Activated naive CD4-positive, alpha-beta T cell treated with Interleukin-2 at 50 U/mL for 16 hours (primary cell): ENCODE measurements around the gene MCF2L.
"Not testable (repeated sequence)": the region's sequence is repeated elsewhere in the genome, so short reads cannot be mapped to it uniquely, and the experiment has no call there.

ENCODE experiments used
- DNase-seq: peaks from one replicate; pipeline ENCODE4 v3.0.0-alpha.2; 2020

The MCF2L gene

GRCh38 chr13:113102727-113103126 is 133.7 kb downstream of the MCF2L start:
- DNase-seq: no peak

- DNase-seq: no peak
Observed at GRCh38 chr13:113103646-113104045, 134.6 kb downstream of the MCF2L start.

- DNase-seq: no peak
Observed at GRCh38 chr13:113105032-113105920, 136.3 kb downstream of the MCF2L start, which contains the start of gene F7. TSS of gene F7 (plus strand) at chr13:113105791. CDS start at chr13:113105842, 51 bp downstream.

DNA sequence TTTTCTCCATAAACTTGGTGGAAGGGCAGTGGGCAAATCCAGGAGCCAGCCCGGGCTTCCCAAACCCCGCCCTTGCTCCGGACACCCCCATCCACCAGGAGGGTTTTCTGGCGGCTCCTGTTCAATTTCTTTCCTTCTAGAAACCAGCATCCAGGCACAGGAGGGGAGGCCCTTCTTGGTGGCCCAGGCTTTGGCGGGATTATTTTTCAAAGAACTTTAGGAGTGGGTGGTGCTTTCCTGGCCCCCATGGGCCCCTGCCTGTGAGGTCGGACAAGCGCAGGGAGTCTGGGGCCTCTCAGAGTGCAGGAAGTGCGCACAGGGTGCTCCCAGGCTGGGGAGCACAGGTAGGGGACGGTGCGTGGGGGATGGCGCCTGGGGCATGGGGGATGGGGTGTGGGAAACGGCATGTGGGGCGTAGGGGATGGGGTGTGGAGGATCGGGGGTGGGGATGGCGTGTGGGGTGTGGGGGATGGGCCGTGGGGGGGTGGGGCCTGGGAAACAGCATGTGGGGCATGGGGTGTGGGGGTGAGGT is 137.0 kb downstream of the MCF2L start:
- DNase-seq: no peak

DNA sequence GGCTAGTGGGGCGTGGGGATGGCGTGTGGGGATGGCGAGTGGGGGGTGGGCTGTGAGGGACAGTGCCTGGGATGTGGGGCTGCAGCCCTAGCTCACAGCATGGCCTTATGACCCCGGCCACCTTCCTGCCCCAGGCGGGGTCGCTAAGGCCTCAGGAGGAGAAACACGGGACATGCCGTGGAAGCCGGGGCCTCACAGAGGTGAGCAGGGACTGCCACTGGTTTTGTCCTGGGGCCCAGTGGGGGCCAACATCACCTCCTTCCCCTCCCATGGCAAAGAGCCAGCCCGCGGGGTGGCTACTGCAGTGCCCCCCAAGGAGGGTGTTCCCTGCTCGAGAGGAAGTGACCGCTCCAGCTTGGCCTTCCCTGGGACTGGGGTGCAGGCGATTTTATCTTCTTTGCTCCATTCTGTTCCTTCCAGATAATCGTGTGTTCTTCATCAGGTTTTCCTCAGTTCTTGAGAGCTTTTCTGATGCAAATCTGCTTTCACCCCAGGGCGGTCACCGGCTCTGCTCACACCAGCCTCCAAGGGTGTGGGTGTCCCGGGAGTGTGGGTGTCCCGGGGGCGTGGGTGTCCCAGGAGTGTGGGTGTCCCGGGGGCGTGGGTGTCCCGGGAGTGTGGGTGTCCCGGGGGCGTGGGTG is 137.8 kb downstream of the MCF2L start:
- DNase-seq: no peak

GRCh38 chr13:113108521-113108920 is 139.5 kb downstream of the MCF2L start:
- DNase-seq: not testable (repeated sequence)

DNA sequence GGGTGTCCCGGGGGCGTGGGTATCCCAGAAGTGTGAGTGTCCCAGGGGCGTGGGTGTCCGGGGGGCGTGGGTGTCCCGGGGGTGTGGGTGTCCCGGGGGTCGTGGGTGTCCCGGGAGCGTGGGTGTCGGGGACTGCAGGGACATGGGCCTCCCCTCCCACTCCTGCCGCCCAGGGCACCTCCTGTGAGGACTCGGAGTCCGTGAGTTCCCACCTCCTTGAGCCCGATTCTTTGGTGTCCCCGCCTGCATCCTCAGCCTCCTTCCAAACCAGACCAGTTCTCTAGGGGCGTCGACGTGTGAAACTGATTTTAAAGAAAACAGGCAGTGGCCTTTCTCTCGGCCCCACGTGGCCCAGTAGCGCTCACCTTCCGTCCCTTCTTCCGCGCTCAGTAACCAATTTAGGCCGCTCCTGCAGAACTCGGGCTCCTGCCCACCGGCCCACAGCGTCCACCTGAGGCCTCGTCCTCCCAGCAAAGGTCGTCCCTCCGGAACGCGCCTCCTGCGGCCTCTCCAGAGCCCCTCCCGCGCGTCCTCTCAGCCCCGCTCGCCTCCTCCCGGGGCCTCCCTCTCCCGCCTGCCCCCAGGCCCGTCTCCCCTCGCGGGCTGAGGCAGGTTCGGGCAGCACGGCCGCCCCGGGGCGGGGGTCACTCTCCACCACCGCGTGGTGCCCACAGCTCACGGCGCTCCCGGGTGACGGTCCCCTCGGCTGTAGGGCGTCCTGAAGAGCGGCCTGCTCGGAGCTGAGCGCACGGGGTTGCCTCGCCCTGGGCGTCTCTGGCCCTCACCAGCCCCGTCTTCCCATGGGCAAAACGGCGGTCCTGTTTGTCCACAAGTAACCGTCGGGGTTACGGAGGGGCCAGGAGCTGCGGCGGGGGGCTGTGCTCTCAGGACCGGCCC is 140.4 kb downstream of the MCF2L start:
- DNase-seq: no peak

DNA sequence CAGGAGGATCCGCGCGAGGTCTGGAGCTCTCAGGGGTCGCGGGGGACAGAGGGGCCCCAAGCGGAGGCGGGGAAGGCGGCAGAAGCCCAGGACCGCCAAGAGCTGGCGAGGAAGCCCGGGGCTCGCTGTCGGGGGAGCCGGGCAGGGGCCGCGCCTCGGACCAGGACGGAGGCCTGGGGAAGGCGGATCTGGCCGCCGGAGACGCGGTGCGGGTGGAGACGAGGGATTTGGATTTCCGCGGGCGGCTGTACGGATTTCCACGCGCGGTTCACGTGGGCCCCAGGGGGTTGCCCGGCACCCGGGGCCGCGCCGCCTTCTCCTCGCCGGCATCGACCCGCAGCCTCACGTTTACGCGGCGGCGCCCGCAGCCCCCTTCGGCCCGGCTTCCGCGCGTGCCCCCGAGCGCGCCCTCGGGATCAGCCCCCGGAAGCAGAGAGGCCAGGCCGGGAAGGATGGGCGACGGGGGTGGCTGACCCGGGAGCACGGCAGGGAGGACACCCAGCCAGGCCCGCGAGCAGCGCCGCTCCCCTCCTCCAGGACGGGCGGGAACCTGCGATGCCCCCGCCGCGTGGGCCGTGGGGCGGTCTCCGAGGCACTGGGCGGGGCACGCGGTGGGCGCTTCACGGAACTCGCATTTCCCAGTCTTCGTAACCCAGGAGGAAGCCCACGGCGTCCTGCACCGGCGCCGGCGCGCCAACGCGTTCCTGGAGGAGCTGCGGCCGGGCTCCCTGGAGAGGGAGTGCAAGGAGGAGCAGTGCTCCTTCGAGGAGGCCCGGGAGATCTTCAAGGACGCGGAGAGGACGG is 141.2 kb downstream of the MCF2L start:
- DNase-seq: peak; percentile 41

GRCh38 chr13:113110852-113111315 is 141.9 kb downstream of the MCF2L start:
- DNase-seq: no peak

- DNase-seq: not testable (repeated sequence)
Observed at GRCh38 chr13:113111821-113112220, 142.8 kb downstream of the MCF2L start.

DNA sequence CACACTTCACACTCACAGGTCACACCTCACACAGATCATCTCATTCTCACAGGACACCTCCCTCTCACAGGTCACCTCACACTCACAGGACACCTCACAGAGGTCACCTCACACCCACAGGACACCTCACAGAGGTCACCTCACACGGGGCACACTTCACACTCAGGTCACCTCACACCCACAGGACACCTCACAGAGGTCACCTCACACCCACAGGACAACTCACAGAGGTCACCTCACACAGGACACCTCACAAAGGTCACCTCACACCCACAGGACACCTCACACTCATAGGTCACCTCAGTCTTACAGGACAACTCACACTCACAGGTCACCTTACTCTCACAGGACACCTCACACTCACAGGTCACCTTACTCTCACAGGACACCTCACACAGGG is 143.5 kb downstream of the MCF2L start:
- DNase-seq: not testable (repeated sequence)

DNA sequence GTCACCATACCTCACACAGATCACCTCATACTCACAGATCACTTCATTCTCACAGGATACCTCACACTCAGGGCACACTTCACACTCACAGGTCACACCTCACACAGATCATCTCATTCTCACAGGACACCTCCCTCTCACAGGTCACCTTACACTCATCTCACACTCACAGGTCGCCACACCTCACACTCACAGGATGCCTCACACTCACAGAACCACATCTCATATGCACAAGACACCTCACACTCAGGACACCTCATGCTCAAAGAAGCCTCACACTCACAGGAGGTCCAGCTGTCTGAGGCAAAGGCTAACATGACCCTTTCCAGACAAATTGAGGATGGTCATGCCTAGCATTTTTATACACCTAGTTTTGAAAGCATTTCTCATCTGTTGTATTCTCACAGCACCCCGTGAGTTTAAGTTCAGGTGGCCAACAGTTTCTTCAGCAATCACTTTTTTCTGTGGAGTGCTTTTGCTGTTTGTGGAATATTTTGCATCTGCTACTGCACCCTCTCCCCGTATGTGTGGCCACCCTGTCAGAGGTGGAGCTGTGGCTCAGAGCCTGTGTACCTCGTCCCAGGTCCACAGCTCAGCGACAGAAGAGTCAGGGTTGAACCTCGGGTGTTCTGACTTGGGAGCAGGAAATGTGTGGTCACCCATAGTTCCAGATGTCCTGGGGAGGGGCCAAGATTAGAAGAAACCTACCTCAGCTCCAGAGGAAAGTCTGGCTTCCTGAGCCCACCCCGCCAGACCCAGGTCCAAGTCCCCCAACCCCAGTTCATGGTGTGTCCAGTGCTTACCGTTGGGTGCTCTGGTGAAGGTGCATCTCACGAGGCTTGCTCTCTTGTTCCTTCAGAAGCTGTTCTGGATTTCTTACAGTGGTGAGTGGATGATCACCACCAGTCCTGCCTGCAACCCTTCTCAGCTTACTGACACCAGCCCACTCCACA is 144.2 kb downstream of the MCF2L start:
- no peak for DNase-seq

DNA sequence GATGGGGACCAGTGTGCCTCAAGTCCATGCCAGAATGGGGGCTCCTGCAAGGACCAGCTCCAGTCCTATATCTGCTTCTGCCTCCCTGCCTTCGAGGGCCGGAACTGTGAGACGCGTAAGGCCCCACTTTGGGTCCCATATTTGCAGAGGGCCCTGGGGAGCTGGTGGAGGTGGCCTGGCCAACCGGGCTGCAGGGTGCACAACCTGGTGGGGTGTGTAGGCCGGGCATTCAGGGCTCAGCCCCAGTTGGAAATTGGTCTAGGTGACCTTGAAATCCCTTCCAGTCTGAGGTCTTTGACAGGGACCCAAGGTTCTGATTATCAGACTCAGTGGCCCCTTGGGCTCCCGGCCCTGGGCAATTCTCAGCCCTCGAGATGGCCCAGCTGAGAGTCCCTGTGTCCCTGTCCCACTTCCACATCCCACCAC is 144.8 kb downstream of the MCF2L start:
- DNase-seq: no peak

DNA sequence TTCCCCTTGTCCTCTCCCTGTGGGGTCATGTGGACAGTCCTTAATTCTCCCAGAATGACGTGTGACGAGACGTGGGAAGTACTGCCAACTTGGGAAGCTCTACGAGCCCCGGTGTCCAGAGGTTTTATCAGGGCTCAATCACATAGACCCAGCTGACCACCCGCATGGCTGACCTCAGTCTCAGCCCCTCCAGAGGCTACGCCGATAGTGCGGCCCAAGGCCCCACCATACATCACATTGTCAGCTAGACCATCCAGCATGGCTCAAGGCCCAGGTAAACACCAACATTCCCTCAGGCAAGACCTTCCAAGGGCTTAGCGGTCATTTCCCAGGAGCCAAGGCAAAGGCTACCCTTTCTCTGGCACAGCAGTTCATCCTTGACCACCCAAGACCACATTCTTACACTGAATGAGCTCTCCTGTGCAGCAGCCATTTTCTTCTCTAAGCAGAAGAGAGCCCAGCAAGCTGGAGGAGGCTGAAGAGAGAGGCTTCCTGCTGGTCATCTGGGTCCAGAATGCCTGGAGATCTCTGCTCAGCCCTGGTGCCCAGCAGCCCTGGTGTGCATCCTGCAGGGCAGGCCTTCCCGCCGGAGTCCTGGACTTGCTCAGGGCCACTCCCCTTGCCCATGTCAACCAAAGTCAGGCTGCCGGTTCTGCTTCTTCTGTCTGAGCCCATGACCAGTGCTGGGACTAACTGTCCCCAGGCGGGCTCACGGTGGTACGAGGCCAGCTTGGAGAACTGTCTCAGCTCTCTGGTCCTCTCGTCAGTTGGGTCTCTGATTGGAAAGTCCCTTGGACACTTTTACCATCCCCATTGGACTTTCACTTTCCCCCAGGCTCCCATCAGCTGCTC is 145.7 kb downstream of the MCF2L start:
- DNase-seq: no peak

DNA sequence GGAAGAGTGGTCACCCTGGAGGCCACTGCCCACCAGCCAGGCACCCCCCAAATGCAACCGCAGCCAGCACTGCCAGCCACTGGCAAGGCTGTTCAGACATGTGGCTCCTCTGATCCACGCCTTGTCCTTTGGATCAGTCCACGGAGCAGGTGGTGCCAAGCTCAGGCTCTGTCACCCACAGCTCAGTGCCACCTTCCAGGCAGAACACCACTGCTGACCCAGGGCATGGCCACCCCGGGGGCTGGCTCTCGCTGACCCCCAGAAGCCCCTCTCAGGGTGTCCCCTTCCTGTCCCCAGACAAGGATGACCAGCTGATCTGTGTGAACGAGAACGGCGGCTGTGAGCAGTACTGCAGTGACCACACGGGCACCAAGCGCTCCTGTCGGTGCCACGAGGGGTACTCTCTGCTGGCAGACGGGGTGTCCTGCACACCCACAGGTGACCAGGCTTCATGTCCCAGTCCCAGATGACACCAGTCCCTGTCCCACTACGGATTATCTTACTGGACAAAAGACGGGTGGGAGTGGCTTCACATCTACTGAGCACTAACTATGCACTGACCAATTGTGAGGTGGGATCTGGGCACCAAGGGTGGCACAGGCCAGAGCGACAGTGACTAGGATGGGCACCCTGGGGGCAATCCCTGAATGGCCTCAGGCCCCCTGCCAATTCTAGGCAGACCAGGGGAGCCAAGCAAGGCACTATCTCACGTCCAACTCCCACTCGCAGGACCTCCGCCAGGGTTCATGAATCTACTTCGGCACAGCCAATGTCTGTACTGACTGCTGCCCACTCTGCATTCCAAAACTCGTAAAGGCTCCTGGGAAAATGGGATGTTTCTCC is 146.6 kb downstream of the MCF2L start:
- DNase-seq: no peak

- no peak for DNase-seq
Observed at GRCh38 chr13:113116206-113116800, 147.3 kb downstream of the MCF2L start.

DNA sequence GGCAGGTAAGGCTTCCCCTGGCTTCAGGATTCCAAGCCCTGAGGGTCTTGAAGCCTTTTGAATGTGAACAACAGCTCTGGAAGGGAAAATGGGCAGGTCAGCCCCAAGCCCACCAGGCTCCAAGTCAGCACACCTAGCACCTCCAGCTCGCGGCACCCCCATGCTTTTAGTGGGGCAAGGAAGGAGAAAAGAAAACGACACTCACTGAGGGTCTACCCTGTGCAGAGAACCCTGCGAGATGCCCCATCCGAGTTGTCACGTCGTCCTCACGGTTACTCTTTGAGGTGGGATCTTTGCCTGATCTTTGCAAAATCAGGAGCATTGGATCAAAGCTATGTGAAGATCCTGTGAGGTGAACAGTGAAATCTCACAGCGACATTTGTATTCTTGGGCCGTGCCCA is 147.9 kb downstream of the MCF2L start:
- no peak for DNase-seq

GRCh38 chr13:113117335-113117872 is 148.4 kb downstream of the MCF2L start:
- DNase-seq: no peak
